Measurements from ENCODE around the gene GPR155.

GRCh38 chr2:174495365-174496012, 8.7 kb upstream of the GPR155 start:
- TF ChIP-seq GATA3 (IDR thresholded peaks at IDR 0.05; ENCODE audit: low read depth, low read length) (no peak), GATA2 (IDR thresholded peaks at IDR 0.05; ENCODE audit: low read depth, low read length) (no peak)
